Measurements from ENCODE around the gene ATF7IP. TPM values are rescaled to one million over a fixed set of nuclear protein-coding genes. Genes with fewer than 3 reads are reported as not detected.
A peak's percentile ranks its signal among the peaks of the same experiment; 100 is the strongest.
"Not testable (repeated sequence)": the region's sequence is repeated elsewhere in the genome, so short reads cannot be mapped to it uniquely, and the experiment has no call there.

Gene ATF7IP
- total RNA-seq, 1 donor from 2014 or later = 21.3 TPM

DNA sequence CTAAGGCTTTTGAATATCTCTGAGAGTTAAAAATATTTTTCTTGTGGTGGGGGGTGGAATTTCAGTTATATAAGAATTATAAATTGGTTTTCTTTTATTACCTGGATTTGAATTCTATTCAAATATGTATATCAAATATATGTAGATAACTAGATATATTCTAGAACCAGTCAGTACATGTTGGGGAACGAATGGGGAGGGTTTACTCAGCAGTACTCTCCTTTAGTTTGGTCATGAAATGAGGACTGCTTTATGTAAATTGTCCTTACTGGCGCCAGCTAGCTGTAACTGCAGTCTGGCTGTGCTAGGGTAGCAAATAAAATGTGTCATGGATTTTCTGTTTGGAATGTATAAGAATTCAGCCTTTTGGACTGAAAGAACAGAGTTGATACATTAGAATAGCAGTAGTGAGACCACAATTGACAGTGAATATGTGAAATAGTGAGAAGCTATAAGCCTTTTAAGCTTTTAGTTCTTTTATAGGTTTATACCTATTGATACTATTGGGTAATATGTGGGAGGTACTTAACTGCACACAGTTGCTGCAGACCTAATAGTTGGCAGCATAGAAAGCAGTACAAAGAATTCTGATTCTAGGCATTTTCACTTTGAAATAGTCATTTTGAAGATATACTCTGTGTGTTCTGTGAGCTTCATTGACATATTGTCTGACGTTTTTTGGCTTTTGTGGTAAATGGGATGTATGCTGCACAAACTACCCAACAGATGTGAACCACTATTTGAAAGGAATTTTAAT, 29.0 kb downstream of the ATF7IP start:
- TF ChIP-seq, protein P1, sequence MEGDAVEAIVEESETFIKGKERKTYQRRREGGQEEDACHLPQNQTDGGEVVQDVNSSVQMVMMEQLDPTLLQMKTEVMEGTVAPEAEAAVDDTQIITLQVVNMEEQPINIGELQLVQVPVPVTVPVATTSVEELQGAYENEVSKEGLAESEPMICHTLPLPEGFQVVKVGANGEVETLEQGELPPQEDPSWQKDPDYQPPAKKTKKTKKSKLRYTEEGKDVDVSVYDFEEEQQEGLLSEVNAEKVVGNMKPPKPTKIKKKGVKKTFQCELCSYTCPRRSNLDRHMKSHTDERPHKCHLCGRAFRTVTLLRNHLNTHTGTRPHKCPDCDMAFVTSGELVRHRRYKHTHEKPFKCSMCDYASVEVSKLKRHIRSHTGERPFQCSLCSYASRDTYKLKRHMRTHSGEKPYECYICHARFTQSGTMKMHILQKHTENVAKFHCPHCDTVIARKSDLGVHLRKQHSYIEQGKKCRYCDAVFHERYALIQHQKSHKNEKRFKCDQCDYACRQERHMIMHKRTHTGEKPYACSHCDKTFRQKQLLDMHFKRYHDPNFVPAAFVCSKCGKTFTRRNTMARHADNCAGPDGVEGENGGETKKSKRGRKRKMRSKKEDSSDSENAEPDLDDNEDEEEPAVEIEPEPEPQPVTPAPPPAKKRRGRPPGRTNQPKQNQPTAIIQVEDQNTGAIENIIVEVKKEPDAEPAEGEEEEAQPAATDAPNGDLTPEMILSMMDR (conservative IDR thresholded peaks at IDR 0.05; ENCODE audit: low read depth, low read length) = no peak
- H3K4me3 ChIP-seq (ENCODE audit: low read depth, low read length) = no peak overlapping the region
- DNase-seq (ENCODE audit: low read depth) = no peak

DNA sequence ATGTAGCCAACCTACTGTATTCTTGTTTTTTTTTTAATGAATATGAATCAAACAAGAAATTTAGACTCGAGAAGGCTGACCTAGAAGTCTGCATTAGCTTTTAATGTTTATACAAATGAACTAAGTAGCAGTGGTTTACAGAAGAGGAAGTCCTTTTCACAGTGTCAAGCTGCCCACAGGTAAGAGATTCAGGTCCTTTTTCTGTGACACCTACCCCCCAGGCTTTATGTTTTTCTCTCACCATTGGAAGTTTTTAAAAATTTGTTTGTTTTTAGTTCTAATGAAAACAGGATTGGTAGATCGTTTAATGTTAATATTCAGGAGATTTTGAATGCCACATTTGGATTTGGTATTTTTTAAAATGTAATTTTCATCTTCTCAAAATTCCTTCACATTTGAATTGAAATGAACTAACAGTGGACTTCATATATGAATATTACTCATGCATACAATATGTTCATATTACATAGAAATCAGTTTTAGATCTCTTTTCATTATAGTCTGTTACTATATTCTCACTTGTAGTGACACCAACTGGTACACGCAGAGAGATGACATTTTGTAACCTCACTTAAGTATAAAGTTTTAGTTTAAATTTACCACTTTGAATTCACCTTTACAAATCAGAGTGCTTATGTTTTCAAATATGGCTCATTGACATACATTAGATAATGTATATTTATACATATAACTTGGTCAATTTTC, 29.7 kb downstream of the ATF7IP start:
- DNase-seq (ENCODE audit: low read depth) = no peak
- no peak overlapping the region for H3K4me3 ChIP-seq (ENCODE audit: low read depth, low read length)
- TF ChIP-seq, protein P1 (conservative IDR thresholded peaks at IDR 0.05; ENCODE audit: low read depth, low read length) = no peak

DNA sequence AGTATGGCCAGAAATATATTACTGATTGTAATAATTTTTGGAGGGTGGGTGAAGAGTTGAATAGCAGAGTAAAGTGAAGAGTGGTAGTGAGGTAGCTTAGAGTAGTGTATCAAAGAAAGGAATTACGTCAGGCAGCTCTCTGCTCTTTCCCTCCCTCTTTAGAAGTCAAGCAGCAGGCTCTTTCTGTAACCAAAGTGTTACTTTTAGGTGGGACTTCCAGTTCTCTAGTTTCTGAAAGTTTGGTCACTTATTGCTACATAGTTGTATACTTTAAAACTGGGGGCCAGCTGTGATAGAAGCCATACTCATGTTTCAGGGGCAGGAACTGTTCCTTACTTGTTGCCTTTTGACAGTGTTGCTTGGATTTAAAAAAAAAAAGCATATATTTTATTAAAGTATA, 30.6 kb downstream of the ATF7IP start:
- no peak overlapping the region for H3K4me3 ChIP-seq (ENCODE audit: low read depth, low read length)
- no peak for DNase-seq (ENCODE audit: low read depth)
- TF ChIP-seq, protein P1 (conservative IDR thresholded peaks at IDR 0.05; ENCODE audit: low read depth, low read length) = no peak

DNA sequence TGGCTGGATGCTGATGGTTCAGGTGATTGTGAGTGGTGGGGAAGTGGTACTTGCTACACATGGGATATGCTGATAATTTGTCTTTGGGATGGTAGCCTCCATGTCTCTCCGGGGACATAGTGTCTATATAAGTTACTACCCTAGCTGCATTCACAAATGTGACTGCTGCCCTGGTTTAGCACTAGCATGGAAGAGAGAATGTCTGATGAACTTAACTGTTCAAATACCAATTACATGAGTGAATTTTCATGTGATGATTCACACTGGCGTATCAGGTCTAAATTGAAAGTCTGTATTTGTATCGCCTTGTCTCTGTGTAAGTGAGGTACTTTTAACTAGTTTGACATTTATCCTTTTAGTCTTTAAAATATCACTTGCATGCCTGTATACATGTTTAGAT, 34.4 kb downstream of the ATF7IP start:
- TF ChIP-seq, protein P1 (conservative IDR thresholded peaks at IDR 0.05; ENCODE audit: low read depth, low read length) = no peak
- DNase-seq (ENCODE audit: low read depth) = no peak
- peak overlapping the region; percentile 15 for H3K4me3 ChIP-seq (ENCODE audit: low read depth, low read length)

DNA sequence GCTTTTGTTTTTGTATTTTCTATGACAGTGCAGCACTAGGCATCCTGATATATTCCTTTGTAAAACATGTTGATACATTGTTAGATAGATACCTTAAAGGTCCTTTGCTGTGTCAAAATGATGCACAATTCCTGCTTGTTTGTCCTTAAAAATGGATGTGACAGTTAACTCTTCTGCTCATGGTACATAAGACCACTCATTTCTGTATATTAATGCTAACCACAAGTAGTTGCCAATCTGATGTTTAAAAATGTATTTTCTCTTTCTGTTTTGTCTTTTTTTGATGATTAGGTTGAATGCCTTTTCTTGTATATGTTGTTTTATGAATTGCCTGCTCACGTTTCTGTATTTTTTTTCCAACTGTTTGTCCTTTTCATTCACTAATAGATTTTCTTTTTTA, 35.1 kb downstream of the ATF7IP start:
- no peak for DNase-seq (ENCODE audit: low read depth)
- TF ChIP-seq, protein P1 (conservative IDR thresholded peaks at IDR 0.05; ENCODE audit: low read depth, low read length) = no peak
- no peak overlapping the region for H3K4me3 ChIP-seq (ENCODE audit: low read depth, low read length)

DNA sequence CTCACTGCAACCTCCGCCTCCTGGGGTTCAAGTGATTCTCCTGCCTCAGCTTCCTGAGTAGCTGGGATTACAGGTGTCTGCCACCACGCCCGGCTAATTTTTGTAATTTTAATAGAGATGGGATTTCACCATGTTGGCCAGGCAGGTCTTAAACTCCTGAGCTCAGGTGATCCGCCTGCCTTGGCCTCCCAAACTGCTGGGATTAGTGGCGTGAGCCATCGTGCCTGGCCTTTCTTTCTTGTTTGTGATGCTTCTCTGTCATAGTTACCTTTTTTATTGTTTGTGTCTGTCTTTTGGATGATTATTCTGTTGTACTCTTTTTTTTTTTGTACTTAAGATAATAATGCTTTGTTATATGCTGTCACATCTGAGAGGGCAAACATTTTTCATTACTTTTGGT, 35.8 kb downstream of the ATF7IP start:
- DNase-seq (ENCODE audit: low read depth); H3K4me3 ChIP-seq (ENCODE audit: low read depth, low read length): not testable (repeated sequence)

DNA sequence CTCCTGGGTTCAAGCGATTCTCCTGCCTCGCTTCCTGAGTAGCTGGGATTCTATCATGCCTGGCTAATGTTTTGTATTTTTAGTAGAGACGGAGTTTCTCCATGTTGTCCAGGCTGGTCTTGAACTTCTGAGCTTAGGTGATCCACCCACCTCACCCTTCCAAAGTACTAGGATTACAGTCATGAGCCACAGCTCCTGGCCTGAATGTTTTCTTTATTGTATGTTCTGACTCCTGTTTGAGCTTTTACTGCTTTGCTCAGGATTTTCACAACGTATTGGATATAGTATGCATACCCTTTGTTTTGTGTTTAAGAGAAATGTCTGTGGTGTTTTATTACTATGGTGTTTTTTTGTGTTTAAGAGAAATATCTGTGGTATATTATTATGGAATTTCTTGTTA, 37.2 kb downstream of the ATF7IP start:
- H3K4me3 ChIP-seq (ENCODE audit: low read depth, low read length) = no peak overlapping the region
- TF ChIP-seq, protein P1 (conservative IDR thresholded peaks at IDR 0.05; ENCODE audit: low read depth, low read length) = no peak
- DNase-seq (ENCODE audit: low read depth) = no peak
